Neural cell (in vitro differentiated cells): Measurements from ENCODE around the gene TRIAP1. TPM values are rescaled to one million over a fixed set of nuclear protein-coding genes. Genes with fewer than 3 reads are reported as not detected.

Source experiments
- H2AFZ ChIP-seq: fragments of 200-600, 300-800 bp; sonication (generic), shearing (Covaris generic); 2 replicates; pipeline ENCODE4 v1.6.0; 2014; ENCODE audit warnings: low read depth, mild to moderate bottlenecking, antibody characterized with exemption, low read length, moderate library complexity
- H3F3A ChIP-seq: fragments of 200-600 bp; shearing (Covaris generic); 2 replicates; pipeline ENCODE4 v1.6.1; 2016; ENCODE audit warnings: mild to moderate bottlenecking, moderate library complexity, mixed read lengths, antibody characterized with exemption, low read length; ENCODE audit not compliant: insufficient read depth, poor library complexity, severe bottlenecking
- H3K27ac ChIP-seq: fragments of 200-600, 300-800 bp; sonication (generic), shearing (Covaris generic); 2 replicates; pipeline ENCODE4 v1.5.1; 2014; ENCODE audit warnings: mild to moderate bottlenecking, low read length, moderate library complexity
- H3K27me3 ChIP-seq: fragments of 300-800, 200-600 bp; sonication (generic), shearing (Covaris generic); 2 replicates; pipeline ENCODE4 v1.6.0; 2014; ENCODE audit warnings: mild to moderate bottlenecking, low read depth, low read length, moderate library complexity; ENCODE audit not compliant: insufficient read depth
- H3K36me3 ChIP-seq: fragments of 300-800, 200-600 bp; sonication (generic), shearing (Covaris generic); 2 replicates; pipeline ENCODE4 v1.5.1; 2014; ENCODE audit warnings: mild to moderate bottlenecking, antibody characterized with exemption, low read length, moderate library complexity; ENCODE audit not compliant: insufficient read depth
- H3K4me2 ChIP-seq: fragments of 300-800, 200-600 bp; sonication (generic), shearing (Covaris generic); 2 replicates; pipeline ENCODE4 v1.6.0; 2014; ENCODE audit warnings: mild to moderate bottlenecking, low read length
- H3K4me3 ChIP-seq: fragments of 300-800, 200-600 bp; sonication (generic), shearing (Covaris generic); 2 replicates; pipeline ENCODE4 v1.5.1; 2014; ENCODE audit warnings: mild to moderate bottlenecking, low read length, moderate library complexity
- H3K79me2 ChIP-seq: fragments of 200-600 bp; shearing (Covaris generic); replicated peaks from 2 replicates; pipeline ENCODE4 v1.6.0; 2014; ENCODE audit warnings: mild to moderate bottlenecking, low read length, moderate library complexity; ENCODE audit not compliant: insufficient read depth
- H3K9ac ChIP-seq: fragments of 300-800, 200-600 bp; sonication (generic), shearing (Covaris generic); 2 replicates; pipeline ENCODE4 v1.6.1; 2016; ENCODE audit warnings: mild to moderate bottlenecking, low read length, mixed read lengths
- H3K9me2 ChIP-seq: fragments of 200-600 bp; shearing (Covaris generic); 2 replicates; pipeline ENCODE4 v1.6.1; 2016; ENCODE audit warnings: mild to moderate bottlenecking, low read length, mixed read lengths; ENCODE audit not compliant: insufficient read depth
- H3K9me3 ChIP-seq: fragments of 200-600, 300-800 bp; sonication (generic), shearing (Covaris generic); 2 replicates; pipeline ENCODE4 v1.6.1; 2016; ENCODE audit warnings: mild to moderate bottlenecking, mixed run types, low read length, moderate library complexity, mixed read lengths
- H4K20me1 ChIP-seq: fragments of 200-600 bp; shearing (Covaris generic); 2 replicates; pipeline ENCODE4 v1.6.1; 2016; ENCODE audit warnings: mild to moderate bottlenecking, mixed run types; ENCODE audit not compliant: insufficient read depth
- EP300 ChIP-seq: fragments of 450-650 bp; conservative IDR thresholded peaks from 2 replicates; pipeline ENCODE4 v1.6.1; 2014; ENCODE audit warnings: antibody characterized with exemption, mild to moderate bottlenecking, moderate library complexity; ENCODE audit not compliant: poor library complexity, severe bottlenecking
- EZH2 ChIP-seq: fragments of 200-600, 300-800 bp; shearing (Covaris generic), sonication (generic); IDR thresholded peaks from 2 replicates; pipeline ENCODE4 v1.6.1; 2014; ENCODE audit warnings: antibody characterized with exemption, low read length, borderline replicate concordance, mild to moderate bottlenecking; ENCODE audit not compliant: insufficient read depth, poor library complexity, severe bottlenecking
- MXI1 ChIP-seq: fragments of 450-650 bp; conservative IDR thresholded peaks from 2 replicates; pipeline ENCODE4 v1.6.1; 2014; ENCODE audit warnings: antibody characterized with exemption, mild to moderate bottlenecking; ENCODE audit not compliant: poor library complexity, severe bottlenecking
- POLR2AphosphoS5 ChIP-seq: IDR thresholded peaks from 2 replicates; pipeline ENCODE4 v1.6.1; 2012
- RAD21 ChIP-seq: fragments of 450-650 bp; conservative IDR thresholded peaks from 2 replicates; pipeline ENCODE4 v1.6.1; 2014; ENCODE audit warnings: antibody characterized with exemption, mild to moderate bottlenecking, moderate library complexity
- SMC3 ChIP-seq: fragments of 450-650 bp; conservative IDR thresholded peaks from 2 replicates; pipeline ENCODE4 v1.6.1; 2014; ENCODE audit warnings: antibody characterized with exemption, mild to moderate bottlenecking, moderate library complexity; ENCODE audit not compliant: poor library complexity
- TAF1 ChIP-seq: IDR thresholded peaks from 2 replicates; pipeline ENCODE4 v1.6.1; 2012; ENCODE audit warnings: low read depth
- polyA minus RNA-seq: library from RNA; depleted of rRNA, polyadenylated mRNA; stranded (reverse); fragments of >200 nt; gene quantifications from 2 replicates; pipeline ENCODE4 v1.2.3, GENCODE V29; 2014
- polyA plus RNA-seq: library from polyadenylated mRNA; depleted of rRNA; stranded (reverse); fragments of >200 nt; gene quantifications from 2 replicates; pipeline ENCODE4 v1.2.3, GENCODE V29; 2014
- TF ChIP-seq, protein P1 (sequence below): fragments of 450-650 bp; IDR thresholded peaks from 2 replicates; pipeline ENCODE4 v1.5.1; 2014; ENCODE audit warnings: antibody characterized with exemption, mild to moderate bottlenecking, moderate library complexity; ENCODE audit not compliant: poor library complexity, severe bottlenecking
- TF ChIP-seq, protein P2 (sequence below): IDR thresholded peaks from 2 replicates; pipeline ENCODE4 v1.6.1; 2012; ENCODE audit warnings: borderline replicate concordance

Gene TRIAP1
- polyA plus RNA-seq (40.7 and 45.1 TPM in 2 replicates), polyA minus RNA-seq (21.9 and 22.6 TPM in 2 replicates)

DNA sequence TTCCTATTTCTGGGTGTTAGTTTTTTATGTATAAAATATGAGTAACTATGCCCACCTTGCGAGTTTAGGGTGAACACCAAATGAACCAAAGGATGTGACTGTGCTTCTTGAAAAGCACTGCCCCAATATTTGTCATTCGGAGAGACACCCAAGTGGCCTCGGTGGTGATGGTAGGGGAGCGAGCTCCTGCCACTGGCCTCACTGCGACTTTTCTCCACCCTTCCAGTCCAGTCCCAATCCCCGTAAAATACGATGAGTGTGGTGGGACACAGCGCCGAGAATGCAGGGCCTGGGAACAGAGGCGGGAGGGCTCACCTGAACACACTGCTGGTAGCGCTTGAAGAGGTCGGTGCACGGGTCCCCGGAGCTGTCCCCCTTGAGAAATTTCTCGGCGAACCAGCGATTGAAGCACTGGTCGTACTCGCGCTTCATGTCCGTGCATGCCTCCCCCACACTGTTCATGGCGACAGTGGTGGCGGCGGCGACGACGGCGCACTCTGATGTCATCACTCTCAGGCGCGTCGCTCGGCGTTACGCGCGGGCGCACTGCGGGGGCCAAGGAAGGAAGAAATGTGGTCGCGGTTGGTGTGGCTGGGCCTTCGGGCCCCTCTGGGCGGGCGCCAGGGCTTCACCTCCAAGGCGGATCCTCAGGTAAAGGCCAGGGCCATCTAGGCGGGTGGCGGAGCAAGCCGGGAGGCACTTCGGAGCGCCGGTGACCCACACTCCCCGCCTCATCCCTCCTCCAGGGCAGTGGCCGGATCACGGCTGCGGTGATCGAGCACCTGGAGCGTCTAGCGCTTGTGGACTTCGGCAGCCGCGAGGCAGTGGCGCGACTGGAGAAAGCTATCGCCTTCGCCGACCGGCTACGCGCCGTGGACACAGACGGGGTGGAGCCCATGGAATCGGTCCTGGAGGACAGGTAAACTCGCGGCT lies at the start of gene TRIAP1, which contains the start of gene GATC:
Gene TRIAP1 (minus strand): TSS at position 474 of the 933 bp plus-strand sequence. CDS start 12 bp downstream, at position 462.
Gene GATC (plus strand): TSS at position 534 of the 933 bp plus-strand sequence. CDS start 37 bp downstream, at position 571.
- H3K9me3 ChIP-seq: no peaks in the 10 kb centered on the region
- peak within 1 kb of the TSS; percentile 85 for H3K4me2 ChIP-seq
- H3F3A ChIP-seq: no peaks in the 10 kb centered on the region
- peaks cover 45% of the 10 kb centered on the region for H3K79me2 ChIP-seq
- no peaks in the 10 kb centered on the region for H4K20me1 ChIP-seq
- H3K27me3 ChIP-seq: no peaks in the 10 kb centered on the region
- TF ChIP-seq EZH2: no peak
- TF ChIP-seq SMC3: peak; percentile 53
- peak; percentile 98 for TF ChIP-seq MXI1
- TF ChIP-seq RAD21: peak; percentile 41
- TF ChIP-seq EP300: peak; percentile 71
- TF ChIP-seq, protein P1, sequence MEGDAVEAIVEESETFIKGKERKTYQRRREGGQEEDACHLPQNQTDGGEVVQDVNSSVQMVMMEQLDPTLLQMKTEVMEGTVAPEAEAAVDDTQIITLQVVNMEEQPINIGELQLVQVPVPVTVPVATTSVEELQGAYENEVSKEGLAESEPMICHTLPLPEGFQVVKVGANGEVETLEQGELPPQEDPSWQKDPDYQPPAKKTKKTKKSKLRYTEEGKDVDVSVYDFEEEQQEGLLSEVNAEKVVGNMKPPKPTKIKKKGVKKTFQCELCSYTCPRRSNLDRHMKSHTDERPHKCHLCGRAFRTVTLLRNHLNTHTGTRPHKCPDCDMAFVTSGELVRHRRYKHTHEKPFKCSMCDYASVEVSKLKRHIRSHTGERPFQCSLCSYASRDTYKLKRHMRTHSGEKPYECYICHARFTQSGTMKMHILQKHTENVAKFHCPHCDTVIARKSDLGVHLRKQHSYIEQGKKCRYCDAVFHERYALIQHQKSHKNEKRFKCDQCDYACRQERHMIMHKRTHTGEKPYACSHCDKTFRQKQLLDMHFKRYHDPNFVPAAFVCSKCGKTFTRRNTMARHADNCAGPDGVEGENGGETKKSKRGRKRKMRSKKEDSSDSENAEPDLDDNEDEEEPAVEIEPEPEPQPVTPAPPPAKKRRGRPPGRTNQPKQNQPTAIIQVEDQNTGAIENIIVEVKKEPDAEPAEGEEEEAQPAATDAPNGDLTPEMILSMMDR: peak; percentile 21
- TF ChIP-seq POLR2AphosphoS5: peak; percentile 95
- TF ChIP-seq, protein P2, sequence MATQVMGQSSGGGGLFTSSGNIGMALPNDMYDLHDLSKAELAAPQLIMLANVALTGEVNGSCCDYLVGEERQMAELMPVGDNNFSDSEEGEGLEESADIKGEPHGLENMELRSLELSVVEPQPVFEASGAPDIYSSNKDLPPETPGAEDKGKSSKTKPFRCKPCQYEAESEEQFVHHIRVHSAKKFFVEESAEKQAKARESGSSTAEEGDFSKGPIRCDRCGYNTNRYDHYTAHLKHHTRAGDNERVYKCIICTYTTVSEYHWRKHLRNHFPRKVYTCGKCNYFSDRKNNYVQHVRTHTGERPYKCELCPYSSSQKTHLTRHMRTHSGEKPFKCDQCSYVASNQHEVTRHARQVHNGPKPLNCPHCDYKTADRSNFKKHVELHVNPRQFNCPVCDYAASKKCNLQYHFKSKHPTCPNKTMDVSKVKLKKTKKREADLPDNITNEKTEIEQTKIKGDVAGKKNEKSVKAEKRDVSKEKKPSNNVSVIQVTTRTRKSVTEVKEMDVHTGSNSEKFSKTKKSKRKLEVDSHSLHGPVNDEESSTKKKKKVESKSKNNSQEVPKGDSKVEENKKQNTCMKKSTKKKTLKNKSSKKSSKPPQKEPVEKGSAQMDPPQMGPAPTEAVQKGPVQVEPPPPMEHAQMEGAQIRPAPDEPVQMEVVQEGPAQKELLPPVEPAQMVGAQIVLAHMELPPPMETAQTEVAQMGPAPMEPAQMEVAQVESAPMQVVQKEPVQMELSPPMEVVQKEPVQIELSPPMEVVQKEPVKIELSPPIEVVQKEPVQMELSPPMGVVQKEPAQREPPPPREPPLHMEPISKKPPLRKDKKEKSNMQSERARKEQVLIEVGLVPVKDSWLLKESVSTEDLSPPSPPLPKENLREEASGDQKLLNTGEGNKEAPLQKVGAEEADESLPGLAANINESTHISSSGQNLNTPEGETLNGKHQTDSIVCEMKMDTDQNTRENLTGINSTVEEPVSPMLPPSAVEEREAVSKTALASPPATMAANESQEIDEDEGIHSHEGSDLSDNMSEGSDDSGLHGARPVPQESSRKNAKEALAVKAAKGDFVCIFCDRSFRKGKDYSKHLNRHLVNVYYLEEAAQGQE: peak; percentile 48
- TF ChIP-seq TAF1: no peak
- H3K9ac ChIP-seq: peak within 1 kb of the TSS; percentile 93
- H2AFZ ChIP-seq: peak within 1 kb of the TSS; percentile 95
- H3K9me2 ChIP-seq: no peaks in the 10 kb centered on the region
- H3K36me3 ChIP-seq: no peaks in the 10 kb centered on the region
- H3K4me3 ChIP-seq: peak within 1 kb of the TSS; percentile 100
- peak within 1 kb of the TSS; percentile 76 for H3K27ac ChIP-seq

DNA sequence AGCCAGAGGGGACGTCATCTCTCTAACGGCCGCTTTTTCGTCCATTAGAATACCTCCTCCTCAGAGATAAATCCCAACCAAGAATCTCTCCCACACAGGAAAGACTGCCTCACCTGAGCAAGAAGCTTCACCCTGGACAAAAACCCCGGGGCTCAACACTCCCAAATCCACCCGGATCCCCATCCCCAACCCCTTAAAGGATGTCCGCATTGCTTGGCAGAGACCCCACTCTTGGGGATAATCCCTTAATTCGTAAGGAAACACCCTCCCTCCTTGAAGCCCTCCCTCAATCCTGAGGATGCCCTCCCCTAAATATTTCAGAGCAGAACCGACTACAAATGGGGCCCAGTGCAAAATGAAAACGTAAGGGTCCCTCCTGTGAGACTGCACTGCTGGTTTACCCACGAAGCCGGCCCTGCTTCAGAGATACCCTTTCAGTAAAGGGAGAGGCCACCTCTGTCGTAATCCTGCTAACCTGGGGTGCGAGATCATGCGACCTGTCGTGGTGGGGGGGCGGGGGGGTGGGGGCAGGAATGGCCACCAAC lies 49.1 kb upstream of the TRIAP1 start:
- H2AFZ ChIP-seq: no peak overlapping the region
- H3K79me2 ChIP-seq: peaks cover 23% of the 10 kb centered on the region
- no peaks in the 10 kb centered on the region for H3K27me3 ChIP-seq
- peaks cover 4% of the 10 kb centered on the region for H4K20me1 ChIP-seq
- no peaks in the 10 kb centered on the region for H3F3A ChIP-seq
- H3K4me2 ChIP-seq: peak overlapping the region; percentile 49
- H3K9ac ChIP-seq: peak overlapping the region; percentile 39
- peak overlapping the region; percentile 79 for H3K4me3 ChIP-seq
- no peak for TF ChIP-seq TAF1
- no peak overlapping the region for H3K27ac ChIP-seq
- no peaks in the 10 kb centered on the region for H3K36me3 ChIP-seq
- H3K9me2 ChIP-seq: no peaks in the 10 kb centered on the region
- H3K9me3 ChIP-seq: no peaks in the 10 kb centered on the region
